GM19238 (cell line): ENCODE measurements around the gene KIZ.
"Not testable (repeated sequence)": the region's sequence is repeated elsewhere in the genome, so short reads cannot be mapped to it uniquely, and the experiment has no call there.

Experiments used
- DNase-seq: peaks from one replicate; pipeline ENCODE4 v3.0.0; 2011; ENCODE audit warnings: low spot score; ENCODE audit not compliant: insufficient read length

The KIZ gene

DNA sequence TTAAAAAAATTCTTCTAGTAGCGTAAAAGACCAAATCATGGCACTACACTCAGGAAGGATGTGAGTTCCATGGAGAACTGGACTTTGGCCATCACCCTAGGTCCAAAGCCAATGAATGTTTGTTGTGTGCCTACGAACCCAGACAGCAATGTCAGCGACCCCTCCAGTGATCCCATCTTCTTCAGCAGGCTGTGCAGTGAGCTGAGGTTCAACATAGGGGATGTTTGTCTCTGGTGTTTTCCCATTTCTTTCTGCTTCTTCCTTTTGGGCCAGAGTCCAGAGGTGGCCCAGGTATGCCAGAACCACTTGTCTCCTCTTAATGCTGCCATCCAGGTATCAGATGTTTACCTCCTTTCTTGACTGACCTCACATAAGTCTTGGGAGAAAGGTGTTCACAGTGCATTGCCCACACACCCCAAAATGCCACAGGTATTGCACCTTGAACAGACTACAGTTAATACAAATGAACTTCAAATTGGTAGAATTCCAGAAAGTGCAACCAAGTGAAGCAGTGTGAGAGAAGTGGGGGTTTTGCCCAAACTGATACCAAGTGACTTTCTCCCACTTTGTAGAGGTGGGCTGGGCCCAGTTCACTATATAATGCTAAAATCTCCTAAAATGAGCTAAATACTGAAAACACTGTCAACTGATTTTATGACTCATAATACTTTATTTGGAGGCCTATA, 14.1 kb downstream of the KIZ start:
- no peak for DNase-seq

DNA sequence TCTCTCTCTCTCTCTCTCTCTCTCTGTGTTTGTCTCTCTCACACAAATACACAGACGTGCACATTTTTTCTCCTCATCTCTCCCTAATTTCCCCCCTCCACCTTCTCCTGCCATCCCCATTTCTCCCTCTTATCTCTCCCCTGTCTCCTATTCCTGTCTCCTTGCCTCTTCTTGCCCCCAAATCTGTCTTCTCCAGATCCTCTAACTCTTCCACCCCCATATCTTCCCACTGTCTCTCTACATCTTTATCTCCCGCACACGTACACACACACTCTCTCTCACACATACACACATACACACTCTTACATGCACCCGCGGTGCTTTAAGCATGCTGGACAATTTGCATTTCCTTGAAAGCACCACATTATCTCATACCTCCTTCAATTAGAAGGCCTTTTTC, 15.9 kb downstream of the KIZ start:
- DNase-seq, result no peak

DNA sequence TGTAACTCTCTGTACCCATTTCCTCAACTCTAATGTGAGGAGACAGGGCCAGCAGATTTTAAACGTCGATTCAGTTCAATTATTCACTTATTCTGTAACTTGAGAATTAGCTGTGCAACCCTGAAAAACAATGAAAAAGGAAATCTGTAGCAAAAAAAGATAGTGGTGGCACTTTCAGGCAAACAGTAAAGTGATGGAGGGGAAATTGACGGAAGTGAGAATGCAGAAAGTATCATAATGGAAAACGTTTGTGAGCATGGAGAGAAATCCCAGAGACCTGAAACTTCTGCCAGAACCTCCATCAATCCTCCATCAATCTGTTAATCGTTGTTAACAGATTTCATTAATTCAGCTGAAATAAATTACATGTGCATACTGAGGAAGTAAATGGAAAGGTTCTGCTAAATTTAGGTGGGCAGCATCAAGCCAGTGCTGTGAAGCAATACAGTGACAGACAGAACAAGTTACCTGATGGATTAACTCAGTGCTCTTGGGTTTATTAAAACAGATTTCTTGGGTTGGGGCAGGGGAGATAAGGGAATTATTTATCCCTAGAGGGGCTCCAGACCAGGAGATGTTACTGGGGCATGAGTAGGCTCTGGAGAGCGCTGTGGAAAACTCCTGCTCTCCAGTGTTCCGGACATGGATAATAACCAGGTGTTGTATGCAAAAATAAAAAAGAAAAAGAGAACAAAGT, 17.5 kb downstream of the KIZ start:
- DNase-seq, result no peak

DNA sequence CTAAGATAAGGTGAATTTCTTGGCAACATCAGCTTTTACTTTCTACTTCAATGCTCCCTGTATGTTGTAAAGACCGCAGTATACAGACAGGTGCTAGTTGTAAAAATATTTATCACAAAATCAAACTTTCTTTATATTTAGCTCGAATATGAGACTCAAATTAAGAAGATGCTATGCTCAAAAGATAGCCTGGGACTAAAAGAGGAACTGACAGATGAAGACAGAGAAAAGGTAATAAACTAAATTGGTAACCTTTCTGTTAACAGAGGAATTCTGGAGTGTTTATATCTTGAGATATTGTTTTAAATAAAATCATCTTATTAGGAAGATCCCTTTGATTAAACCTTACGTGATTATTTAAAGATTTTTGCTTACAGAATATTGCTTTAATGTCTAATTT, 19.5 kb downstream of the KIZ start:
- no peak for DNase-seq

DNA sequence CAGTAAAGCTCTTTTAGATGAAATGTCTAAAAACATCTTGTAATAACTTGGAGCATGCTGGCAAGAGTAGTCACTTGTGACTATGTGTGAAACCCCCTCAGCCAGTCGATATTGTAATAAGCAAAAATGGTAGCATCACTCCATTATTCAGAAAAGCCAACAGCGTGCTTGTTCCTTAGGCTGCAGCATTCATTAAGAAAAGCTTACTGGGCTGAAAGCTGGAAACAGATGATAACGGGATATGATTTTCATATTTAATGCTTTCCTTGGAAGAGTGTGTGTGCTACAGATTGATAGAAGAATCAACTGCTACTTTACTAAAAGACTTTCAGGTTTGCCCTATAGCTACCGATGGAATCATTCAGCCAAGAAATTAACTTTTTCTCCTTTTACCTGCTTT, 20.3 kb downstream of the KIZ start:
- DNase-seq, result no peak

DNA sequence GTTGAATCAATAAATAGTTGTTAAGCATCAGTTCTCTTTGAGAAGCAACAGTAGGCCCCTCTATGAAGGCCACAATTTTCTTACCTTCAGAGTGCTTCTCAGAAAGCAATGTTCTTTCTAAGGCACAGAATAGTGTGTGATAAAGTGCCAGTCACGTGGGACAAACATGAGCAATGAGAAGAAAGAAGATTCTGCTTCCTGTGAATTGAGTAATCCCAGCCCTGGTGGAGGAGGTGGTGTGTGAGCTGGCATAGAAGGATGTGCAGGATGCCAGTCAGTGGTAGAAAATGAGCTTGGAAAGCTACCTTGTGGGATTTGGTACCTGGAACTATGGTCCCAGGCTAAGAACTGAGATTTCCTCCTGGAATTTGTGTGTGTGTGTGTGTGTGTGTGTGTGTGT, 21.7 kb downstream of the KIZ start:
- no peak for DNase-seq

DNA sequence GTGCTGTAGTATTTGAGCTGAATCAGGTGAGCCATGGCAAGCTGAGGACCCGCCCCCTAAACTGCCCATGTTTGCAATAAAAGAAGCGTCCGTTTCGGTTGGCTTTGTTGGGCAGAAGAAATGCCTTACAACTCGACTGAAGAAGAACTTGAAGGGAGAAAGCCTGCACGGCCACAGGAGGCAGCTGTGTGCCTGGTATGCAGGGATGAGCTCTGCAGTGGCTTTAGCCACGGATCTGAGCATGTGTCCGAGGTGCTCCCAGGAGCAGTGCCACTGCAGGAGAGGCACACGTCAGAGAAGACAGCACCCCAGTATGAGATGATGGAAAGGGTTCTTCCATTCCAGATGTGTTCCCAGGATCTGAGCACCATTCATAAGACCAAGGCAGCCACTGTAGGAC, 23.5 kb downstream of the KIZ start:
- no peak for DNase-seq

DNA sequence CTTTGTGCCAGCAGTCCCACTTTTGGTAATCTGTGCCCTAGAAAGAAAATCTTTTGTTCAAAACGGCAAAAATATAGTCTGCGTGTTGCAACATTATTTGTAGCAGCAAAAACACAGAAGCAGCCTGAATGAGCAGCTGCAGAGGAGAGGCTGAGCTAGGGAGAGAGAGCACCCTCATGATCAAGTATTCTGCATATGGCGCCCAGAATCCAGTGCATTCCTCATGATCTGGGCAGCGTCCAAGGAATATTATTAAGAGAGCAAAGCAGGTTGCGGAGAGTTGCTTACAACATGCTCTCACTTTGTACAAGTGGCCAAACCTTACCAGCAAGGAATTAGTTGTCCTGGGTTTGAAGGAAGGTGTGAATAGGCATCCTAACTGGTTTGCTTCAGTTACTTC, 25.9 kb downstream of the KIZ start:
- no peak for DNase-seq

DNA sequence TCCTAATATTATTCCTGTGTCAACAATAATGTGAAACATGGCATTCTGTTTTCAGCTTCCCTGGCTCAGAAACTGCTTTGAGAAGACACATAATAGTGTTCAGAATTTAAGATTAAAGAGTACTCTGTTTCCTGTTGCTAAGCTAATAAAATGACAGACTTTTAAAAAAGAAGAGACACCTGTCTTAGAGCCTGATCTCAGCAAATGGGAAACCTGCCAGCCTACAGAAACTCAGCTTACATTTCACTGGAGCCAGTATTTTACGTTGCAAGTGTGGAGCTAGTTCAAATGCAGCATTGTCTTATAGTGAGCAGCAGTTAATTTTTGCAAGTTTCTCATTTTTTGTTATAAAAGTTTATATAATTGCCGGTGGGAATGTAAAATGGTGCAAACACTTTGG, 28.8 kb downstream of the KIZ start:
- DNase-seq, result no peak

DNA sequence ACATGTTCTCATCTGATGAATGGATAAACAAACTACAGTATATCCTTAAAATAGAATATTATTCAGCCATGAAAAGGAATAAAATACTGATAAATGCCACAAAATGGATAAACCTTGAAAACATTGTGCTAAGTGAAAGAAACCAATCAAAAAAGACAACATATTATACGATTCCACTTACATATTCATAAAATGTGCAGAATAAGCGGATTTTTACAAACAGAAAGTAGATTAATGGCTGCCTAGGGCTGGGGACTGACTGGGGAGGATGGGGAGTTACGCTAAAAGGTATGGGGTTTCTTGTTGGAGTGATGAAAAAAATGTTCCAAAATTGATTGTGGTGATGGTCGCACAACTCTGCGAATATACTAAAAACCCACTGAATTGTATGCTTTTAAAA, 29.4 kb downstream of the KIZ start:
- DNase-seq, result no peak

DNA sequence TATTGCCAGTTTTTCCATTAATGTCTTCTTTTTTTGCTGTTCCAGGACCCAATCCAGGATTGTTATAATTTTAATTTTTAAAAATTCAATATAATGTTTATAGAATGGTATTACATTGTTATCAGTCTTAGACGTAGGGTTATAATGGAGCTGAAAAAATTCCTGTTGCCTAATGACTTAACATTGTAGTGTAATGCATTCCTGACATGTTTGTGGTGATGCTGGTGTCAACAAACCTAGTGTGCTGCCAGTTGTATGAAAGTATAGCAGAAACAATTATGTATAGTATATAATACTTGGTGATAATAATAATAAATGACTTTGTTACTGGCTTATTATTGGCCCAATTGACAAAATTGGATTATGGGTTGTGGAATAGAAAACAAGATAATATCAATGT, 30.4 kb downstream of the KIZ start:
- no peak for DNase-seq

DNA sequence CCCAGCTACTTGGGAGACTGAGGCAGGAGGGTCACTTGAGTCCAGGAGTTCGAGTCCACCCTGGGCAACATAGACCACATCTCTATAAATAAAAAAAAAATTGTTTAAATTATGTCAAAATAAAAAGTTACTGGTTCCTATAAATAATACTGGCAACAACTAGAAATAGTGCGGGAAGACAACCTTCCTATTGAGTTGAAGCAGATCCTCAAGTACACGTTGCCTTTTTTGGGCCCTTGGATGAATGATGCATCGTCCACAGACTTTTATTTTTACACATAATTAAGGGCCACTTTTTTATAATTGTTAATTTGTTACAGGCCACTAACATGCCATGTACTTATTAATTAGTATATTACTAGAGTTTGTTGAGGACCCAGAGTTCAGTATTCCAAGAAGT, 31.1 kb downstream of the KIZ start:
- no peak for DNase-seq

DNA sequence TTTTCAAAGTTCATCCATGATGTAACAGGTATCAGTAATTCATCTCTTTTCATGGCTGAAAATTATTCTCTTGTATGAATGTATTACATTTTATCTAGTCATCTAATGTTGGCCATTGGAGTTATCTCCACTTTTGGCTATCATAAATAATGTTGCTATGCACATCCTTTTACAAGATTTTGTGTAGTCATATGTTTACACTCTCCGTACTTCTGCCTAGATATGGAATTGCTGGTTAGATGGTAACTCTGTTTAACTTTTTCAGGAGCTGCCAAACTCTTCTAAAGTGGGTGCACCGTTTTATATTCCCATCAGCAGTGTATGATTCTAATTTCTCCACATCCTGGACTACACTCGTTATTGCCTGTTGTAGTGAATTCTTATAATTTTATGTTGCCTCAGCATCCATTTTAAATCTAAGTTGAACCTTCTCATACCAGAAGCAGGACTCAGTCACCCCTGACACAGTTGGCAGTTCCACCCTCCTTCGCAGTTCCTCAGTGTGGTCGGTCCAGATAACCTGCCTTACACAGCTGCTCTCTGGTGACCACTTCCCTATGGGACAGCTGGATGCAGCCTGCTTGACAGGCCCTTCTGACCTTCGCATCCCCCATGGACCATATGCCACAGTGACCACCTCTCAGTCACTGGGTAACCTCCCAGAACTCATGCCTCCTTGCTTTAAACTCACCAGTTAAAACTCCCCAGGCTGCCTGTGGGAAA, 33.9 kb downstream of the KIZ start:
- no peak for DNase-seq

DNA sequence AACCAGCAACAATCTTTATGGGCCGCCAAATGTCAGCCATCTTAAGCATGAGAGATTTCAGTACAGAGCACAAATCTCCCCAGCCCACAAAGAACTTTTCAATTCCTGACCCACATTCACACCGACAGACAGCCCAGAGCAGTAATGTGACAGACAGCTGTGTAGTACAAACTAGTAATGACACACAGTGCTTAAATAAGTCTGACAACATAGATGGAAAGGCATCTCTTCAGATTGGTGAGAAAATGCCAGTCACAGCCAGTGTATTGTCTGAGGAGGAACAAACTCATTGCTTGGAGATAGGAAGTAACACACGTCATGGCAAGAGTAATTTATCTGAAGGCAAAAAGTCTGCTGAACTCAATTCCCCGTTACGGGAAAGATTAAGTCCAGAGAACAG, 36.0 kb downstream of the KIZ start:
- DNase-seq, result no peak

DNA sequence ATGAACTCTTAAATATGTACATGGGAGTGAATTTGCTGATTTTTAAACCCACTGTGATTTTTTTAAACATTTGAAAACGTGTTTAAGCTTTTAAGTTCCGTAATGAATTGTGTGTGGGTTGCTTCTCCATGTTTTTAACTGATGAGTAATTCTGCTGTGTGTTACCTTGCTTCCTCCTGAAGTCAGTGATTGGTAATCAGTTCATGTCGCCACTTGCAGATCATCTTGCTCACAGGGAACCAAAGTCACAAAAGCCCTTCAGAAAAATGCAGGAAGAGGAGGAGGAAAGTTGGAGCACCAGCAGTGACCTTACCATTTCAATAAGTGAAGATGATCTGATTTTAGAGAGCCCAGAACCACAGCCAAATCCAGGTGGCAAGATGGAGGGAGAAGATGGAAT, 36.7 kb downstream of the KIZ start:
- no peak for DNase-seq

DNA sequence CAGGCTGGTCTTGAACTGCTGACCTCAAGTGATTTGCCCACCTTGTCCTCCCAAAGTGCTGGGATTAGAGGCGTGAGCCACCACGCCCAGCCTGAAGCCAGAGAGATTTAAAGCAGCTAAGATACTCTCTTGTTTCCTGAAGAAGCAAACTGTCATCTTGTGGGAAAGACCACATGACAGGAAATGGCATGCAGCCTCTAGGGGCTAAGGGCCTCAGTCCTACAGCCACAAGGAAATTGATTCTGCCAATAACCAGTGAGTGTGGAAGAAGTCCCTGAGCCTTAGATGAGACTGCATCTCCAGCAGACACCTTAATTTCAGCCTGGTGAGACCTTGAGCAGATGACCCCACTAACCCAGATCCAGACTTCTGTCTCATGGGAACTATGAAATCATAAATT, 40.9 kb downstream of the KIZ start:
- no peak for DNase-seq

DNA sequence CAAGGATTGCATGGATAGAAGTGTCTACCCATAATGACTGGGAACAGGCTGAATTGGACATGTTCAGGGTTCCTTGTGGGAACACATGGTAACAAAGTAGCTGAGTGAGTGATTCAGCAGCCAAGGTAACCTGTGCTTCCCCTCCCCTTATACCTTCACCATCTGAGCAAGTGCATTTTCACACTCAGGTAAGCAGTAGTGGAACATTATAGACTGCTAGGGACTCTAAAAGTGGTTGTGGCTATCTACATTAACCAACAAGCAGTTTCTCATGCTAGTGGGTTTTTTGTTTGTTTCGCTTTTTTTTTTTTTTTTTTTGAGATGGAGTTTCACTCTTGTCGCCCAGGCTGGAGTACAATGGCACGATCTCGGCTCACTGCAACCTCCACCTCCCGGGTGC, 41.4 kb downstream of the KIZ start:
- DNase-seq, result no peak

DNA sequence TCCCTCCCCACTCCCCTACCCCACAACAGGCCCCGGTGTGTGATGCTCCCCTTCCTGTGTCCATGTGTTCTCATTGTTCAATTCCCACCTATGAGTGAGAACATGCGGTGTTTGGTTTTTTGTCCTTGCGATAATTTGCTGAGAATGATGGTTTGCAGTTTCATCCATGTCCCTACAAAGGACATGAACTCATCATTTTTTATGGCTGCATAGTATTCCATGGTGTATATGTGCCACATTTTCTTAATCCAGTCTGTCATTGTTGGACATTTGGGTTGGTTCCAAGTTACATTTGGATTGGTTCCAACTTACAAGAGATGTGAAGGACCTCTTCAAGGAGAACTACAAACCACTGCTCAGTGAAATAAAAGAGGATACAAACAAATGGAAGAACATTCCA, 42.2 kb downstream of the KIZ start:
- not testable (repeated sequence) for DNase-seq

DNA sequence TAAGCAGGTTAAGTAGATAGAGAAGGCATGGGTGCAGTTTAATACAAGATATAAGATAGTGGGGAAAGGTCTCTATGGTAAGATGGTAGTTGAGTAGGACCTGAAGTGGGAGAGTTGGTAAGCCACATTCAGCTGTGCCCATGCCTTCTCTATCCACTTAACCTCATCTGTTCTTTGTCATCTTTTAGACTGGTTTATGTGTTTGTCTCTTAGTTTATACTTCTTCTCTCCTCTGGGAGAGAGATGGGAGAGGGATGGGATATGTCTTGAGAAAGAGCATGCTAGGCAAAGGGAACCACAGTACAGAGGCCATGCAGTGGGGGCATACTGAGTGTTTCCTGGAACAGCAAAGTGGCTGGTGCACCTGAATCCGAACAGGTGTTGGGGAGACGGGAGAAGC, 46.7 kb downstream of the KIZ start:
- no peak for DNase-seq

DNA sequence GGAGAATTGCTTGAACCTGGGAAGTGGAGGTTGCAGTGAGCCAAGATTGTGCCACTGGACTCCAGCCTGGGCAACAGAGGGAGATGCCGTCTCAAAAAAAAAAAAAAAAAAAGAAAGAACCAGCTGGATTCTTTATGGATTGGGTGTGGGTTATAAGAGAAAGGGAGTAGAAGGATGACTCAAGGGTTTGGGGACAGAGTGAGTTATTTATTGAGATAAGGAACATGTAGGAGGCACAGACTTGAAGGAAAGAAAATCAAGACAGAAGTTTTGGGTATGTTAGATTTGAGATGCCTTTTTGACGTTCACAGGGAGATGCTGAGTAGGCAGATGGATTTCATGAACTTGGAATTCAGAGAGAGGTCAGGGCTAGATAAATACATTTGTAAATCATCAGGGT, 47.6 kb downstream of the KIZ start:
- DNase-seq, result no peak

DNA sequence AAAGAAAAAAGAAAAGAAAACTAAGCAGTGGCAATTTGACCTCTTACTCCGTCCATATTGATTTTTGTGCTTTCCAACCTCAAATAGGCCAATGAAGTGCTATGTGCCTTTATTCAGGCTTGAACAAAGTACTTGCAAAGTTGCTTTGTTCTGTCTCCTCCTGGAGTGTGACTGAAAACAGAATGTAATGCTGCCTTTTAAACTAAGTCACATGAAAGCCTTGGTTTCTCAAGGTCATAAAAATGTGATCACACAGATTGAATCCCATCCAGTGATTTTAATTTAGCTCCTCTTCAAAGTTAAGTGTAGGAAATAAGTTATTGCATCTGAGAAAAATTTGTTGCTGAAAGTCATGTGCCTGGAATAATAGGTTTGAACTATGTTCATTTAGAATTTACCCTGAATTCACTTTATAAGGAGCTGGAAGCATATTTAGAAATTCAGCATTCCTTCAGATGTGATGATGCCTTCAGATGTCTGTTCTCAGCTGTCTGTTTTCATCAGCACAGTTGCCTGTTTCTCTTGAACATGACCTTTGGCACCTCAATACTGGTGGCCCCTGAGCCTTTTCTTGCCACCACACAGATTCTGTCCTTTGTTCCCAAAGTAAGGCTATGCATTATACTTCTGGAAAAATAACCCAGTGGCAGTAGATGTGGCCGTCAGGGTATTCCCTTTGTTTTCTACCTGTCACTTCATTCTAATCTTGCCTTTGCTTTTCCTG, 48.8 kb downstream of the KIZ start:
- DNase-seq, result no peak

DNA sequence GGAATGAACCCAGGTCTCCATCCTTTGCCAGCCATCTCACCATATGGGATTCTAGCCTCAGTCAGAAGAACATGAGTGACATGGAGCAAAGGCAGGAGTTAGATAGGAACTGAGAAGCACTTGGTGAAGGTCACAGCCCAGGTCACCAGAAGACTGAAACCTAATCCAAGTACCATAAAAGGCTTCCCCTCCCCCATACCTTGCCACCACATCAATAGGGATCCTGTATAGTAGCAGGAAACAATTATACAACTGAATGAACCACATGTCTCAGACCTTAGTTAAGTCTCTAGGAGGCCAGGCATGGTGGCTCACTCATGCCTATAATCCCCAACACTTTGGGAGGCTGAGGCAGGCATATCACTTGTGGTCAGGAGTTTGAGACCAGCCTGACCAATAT, 49.6 kb downstream of the KIZ start:
- no peak for DNase-seq
